Iris pigment epithelial cell (primary cell): ENCODE data around the gene MAP7D2.

ENCODE experiments used
- DNase-seq: peaks from one replicate; pipeline ENCODE4 v3.0.0-alpha.2; 2011; ENCODE audit warnings: low read depth

The MAP7D2 gene

DNA sequence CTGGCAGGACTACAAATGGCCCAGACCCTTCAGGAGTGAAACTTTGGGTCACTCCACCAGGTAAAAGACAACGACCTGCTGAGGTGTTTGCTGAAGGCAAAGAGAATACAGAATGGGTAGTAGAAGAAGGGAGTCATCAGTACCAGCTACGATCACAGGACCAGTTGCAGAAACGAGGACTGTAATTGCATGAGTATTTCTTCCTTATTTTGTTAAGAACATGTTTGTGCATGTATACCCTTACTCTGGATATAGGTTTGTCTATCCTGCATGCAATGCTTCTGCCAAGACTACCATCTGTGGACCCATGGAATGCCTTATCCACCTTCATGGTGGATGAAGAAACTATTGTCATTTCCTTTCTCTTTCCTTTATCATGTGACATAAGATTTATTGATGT is 77.7 kb downstream of the MAP7D2 start:
- no peak for DNase-seq

DNA sequence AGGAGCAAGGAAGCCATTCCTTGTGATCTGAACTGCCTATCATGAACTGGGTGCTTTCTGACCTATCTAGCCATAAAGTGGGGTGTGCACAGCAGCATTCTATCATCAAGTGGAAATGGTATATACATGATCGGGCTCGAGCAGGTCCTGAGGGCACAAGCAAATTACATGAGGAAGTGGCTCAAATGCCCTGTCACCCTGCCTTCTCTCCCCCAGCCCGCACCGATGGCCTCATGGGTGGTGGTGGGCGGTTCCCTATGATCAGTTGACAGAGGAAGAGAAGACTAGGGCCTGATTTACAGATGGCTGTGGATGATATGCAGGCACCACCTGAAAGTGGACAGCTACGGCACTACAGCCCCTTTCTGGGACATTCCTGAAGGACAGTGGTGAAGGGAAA is 79.5 kb downstream of the MAP7D2 start:
- no peak for DNase-seq

DNA sequence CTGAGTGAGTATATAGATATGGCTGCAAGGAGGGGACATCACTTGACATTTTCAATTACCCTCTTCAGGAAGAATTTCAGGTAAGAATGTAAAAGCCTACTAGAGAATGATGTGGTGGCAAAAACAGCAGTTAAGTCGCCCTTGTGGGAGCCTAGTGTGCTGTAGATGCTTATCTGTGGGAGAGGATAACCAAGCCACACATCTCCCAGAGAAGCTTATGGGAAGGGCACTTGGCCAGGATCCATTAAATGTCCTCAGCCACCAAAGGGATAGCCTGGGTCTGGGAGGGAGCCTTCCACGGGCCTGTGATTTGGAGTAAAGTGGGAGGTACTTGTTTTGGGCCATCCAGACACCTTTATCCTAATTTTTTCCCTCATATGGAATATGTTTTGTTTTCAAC is 84.5 kb downstream of the MAP7D2 start:
- no peak for DNase-seq

DNA sequence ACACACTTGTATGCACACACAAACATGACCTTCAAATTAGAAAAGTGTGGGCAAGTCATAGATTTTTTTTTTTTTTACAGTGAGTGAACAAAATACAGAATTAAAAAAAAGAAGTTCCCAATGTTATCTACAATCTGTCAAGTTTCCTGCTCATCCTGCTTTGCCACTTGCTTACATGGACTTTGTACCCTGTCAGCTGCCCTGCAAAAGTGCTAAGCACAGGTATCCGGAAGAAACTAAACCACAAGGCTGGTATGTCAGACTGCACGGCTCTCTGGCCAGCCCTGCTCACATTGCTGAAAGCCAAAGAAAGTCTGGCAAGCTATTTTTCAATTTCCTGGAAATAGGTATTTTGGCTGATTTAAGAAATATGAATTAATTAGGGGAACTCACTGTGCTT is 87.0 kb downstream of the MAP7D2 start:
- DNase-seq: no peak

DNA sequence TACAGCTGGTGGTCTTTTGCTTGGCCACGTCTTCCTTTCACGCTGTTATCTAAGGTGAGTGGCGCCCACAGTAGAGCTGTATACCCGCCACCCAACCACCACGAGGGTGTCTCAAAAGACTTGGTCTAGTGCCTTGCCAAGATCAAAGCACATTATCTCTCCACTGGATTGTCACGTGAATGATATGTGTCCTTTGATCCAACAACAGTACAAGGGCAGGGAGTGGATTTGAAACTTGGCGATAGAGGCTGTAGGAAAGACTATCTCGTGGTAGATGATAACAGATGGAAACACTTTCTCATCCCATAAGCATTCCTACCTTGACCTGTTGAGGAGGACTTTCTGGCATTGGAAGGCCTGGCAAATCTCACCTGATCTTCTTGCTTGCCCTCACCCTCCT is 88.1 kb downstream of the MAP7D2 start:
- no peak for DNase-seq

DNA sequence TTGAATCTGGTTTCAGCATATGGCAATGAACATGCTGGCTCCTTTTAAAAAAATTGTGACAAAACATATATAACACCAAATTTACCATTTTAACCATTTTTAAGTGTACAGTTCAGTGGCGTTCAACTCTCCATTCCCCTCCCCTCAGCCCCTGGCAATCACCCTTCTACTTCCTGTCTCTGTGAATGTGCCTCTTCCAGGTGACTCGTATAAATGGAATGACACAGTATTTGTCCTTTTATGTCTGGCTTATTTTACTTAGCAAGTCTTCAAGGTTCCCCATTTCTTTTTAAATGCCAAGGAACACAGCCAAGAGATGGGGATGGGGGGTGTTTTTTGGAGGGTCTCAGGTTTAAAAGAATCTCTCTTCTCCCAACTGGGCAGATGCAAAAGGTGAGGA is 90.4 kb downstream of the MAP7D2 start:
- DNase-seq: peak; percentile 8

DNA sequence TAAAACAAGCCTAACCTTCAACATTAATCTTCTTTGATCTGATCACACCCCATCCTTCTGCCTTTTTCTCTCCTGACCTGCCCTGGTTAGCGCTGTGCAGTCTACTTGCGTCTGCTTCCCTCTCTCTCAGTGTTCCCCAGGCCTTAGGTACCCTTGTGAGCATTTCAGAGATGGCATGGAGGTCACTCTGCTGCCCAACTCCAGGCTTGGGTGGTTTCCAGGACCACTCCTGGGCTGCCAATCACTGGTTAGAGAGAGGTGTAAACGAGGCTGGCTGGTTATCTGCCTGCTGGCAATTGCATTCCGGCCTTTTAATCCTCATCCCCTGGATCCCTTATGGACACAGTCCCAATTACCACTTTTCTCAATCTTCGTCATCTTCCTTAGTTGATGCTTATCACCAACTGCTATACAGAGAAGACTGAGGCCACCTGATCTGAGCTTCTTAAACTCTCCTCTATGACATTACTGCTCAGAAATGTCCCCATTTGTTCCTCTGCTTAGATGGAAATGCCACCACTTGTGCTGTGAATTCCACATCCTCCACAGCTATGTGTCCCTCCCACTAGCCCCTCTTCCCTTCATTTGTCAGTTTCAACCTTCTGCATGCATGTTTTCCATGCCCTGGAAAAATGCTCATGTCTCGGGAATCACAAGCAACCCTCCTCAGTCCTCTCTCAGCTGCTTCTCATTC is 96.9 kb downstream of the MAP7D2 start:
- DNase-seq: no peak

DNA sequence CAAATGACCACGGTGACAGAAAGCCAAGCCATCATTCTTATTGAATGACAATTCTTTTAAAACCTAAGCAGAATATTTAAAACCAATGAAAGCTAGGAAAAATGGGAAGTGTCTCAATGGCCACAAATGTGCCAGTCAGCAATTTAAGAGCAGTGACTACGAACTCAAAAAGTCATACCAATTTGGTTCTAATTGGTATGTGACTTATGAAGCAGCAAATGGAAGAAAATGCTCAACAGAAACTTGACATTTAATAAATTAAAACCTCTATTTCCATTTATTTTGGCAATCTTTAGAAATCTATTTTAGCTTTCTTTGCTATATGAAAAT is 100.1 kb downstream of the MAP7D2 start:
- no peak for DNase-seq

DNA sequence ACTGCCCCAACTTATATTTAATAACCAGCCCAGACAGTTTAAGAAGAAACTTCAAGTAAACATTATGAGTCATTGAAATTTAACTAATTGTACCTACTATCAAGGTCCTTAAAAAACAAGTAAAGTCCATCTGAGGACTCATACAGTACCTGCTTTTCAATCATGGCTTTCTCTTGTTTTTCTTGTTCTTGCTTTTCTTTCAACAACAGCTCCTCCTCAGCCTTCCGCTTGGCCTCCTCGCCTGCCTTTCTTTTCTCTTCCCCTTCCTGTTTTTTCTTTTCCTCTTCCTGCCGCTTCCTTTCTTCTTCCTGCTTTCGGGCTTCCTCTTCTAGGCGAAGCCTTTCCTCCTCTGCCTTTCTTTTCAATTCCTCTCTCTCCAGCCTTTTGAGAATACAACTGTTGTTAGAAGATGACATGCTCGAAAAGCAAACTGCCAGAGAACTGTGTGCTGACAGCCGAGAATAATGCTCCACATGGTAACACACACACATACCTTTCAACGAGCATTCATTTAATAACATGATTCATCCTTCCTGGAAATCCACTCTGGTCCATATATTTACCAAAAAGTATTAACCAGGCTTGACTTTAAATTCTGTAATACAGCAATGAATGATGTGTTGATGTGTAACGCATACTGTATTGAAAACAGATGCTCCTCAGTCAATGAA is 100.6 kb downstream of the MAP7D2 start:
- DNase-seq: no peak

DNA sequence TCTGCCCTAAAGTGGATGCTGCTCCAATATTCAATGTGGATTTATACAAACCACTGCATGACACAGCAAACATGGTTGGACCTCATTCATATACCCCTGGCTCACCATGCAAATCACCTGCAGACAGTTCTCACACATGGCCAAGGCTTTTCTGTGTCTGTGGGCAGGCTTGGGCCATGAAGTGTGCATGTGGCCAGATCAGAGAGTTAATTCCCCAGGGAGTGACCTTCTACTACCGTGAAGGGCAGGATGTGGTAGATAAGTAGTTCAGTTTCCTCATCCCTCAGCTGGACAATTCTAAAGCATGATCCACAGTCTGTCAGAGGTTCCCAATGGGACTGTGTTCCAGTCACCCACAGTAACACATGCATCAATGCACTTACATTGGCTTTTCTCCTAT is 101.3 kb downstream of the MAP7D2 start:
- DNase-seq: no peak

DNA sequence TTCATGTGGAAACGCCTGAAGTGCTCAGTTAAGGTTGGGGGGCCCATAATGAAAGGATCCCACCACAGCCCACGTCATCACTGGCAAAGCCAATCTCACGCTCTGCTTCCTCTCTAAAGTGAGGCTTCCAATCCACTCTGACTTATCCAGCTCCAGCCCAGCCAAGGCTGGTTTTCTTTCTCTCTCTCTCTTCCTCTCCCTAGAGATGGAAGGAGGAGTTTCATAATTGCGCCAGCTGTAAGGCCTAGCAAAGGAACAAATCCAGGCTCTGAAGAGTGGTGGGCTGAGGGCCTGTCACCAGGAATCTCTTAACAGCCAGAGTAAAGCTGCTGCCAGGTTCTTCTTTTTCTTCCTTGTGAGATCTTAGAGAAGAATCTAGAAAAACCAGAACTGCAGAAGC is 105.1 kb downstream of the MAP7D2 start:
- DNase-seq: no peak

DNA sequence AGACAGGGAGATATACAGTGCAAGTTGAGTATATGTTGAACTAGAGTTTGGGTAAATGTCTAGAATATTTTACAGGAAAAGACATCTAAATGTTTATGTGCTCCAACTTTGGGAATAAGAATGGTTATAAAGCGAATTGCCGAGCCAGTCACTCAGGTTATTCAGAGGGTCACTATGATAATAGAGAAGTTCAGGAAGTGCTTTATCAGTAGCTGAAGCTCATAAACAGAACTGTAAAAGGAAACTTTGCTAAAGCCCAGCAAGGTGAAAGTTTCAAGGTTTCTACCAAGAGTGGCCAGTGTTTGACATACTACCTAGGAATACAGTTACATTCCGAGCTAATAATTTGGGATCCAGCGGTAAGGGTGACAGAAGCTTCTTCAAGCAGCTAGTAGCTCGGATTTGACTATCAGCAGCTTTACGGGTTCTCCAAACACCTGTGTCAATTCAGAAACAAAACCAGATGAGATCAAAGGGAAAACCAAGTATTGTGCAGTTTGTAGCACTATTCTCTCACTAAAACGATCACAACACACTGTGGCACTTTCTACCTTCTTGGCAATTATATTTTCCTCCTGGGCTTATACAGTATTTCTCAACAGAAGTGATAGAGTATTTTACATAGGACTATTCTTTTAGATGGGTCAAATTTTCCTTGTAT is 108.6 kb downstream of the MAP7D2 start:
- DNase-seq: no peak

DNA sequence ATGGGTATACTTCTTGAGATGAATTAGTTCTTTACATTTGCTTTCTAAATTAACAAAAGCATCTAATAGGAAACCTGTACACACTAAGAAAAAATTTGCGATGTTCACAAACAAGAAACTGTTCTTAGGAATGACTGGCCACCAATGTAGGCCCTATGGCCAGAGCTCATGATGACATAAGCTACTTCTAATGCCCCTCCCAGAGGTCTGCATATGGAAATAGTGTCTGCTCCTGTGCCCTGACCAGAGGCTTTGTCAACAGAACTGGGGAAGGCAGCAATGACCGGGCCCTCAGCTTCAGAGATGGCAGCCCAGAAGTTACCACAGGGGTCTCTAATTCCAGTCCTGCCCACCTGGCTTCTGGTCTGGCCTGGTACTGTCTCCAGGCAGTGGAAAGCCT is 110.8 kb downstream of the MAP7D2 start:
- DNase-seq: no peak

DNA sequence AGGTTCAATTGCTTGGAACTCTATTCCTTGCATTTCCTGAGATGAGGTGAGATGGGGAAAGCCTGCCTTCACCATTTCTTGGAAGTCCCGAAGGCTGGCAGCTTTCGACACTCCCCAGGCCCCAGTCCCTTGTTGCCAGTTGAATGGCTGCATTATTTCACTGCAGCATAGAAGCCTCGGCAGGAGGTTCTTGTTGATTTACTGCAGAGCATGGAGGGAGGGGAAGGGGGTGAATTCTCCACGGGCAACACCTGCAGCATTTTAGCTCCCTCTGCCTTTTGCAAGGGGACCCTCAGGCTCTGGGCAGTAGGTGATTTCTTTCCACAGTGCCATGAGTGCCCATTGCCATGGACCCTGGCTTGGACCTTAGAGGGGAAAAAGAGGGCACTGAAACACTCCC is 115.1 kb downstream of the MAP7D2 start:
- DNase-seq: no peak

DNA sequence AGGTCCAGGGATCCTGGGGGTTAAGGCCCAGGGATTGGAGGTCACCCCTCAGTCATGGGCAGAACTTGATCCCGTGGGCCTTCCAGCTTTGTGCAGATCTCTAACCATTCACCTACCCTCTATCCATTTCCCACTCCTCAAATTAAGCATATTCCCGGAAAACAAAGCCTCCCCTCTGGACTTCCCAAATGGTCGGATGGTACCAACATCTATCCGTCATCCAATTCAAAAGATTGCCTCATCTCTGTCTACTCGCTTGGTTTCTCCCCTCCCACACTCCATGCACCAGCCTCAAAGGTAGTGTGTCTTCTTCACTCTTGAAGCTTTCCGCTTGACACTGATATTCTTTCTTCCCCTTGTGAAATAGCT is 125.4 kb downstream of the MAP7D2 start:
- no peak for DNase-seq

DNA sequence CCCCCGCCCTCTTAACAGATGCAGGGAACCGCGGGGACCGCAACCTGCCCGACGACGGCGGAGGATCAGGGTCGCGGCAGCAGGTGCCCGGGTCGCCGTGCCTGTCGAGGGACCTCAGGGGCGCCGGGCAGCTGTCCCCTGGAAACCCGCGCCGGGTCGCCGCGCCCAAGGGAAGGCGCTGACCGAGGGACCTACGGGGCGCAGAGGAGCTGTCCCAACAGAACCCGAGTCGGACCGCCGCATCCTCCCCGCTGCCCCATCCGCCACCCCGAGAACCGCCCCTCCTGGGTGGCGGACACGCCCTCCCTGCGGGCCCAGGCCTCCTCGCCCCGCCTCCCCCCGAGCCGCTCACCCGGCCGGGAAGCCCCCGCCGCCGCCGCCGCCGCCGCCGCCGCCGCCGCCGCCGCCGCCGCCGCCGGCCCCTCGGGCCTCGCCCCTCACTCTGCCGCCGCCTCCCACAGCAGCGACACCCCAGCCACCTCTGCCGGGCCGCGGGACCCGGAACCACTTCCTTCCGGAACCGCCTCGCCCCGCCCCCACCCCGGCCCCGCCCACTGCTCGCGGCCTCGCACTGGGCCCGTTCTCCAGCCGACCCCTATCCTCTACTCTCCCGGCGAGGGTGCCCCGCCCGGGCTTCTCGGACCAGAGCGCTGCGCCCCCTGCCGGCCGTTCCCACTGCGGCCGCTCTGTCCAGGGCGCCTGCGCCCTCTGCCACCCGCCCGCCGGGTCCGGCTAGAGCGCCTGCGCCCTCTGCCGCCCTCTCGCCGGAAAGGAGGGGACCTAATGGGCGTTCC is 126.0 kb downstream of the MAP7D2 start, which contains the start of gene BCLAF3:
BCLAF3 (minus strand) TSS at position 506 of the 794 bp plus-strand sequence. CDS start 20,797 bp downstream, outside the sequence.
- peak; percentile 76 for DNase-seq

DNA sequence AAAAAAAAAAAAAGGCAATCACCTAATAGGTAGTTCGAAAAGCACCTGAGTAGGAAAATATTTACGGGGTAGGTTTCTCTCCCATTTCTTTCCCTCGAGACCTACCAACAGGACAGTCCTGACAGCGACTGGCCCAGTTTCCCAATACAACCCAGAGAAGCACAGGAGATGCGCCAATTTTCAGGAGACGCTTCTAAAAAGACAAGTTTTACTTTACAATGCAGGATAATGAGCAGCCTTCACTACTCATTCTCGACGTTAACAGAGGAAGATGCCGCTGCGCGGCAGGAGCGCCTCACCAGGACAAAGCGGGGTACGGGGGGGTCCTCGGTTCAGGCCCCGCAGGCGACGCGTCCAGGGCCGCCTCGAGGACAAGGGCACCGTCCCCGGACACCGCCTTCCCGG is 126.6 kb downstream of the MAP7D2 start:
- DNase-seq: peak; percentile 5

DNA sequence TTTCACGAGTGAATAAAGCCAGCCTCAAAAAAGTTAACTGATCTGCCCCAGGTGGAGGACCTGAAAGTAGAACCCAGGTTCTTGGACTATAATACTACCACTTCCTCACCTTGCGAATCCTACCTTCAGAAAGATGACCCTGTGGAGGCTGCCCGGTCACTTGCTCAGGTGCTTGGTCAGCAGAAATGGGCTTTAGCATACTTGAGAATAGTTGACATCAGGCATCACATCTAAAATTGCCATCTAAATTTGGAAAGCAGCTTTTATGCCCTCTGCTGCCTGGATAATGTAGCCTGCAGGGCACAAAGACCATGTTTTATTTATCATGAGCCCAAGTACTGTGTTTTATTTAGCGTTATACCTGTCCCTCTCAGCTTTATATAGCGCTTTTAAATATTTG is 128.9 kb downstream of the MAP7D2 start:
- no peak for DNase-seq

DNA sequence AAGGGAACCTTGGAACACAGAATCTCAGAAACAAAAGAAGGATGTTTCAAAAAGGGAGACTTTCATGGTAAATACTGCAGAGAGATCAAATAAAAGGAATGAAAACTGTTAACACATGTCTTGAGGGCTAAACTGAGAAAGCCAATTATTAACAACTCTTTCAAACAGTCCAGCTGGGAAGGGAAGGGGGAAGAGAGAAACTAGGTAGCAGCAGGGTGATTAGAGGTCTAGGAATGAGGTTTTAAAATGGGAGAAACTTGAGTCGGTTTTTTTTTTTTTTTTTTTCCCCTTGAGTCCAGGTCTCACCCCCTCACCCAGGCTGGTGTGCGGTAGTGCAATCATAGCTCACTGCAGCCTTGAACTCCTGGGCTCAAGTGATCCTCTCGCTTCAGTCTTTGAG is 130.2 kb downstream of the MAP7D2 start:
- DNase-seq: no peak

DNA sequence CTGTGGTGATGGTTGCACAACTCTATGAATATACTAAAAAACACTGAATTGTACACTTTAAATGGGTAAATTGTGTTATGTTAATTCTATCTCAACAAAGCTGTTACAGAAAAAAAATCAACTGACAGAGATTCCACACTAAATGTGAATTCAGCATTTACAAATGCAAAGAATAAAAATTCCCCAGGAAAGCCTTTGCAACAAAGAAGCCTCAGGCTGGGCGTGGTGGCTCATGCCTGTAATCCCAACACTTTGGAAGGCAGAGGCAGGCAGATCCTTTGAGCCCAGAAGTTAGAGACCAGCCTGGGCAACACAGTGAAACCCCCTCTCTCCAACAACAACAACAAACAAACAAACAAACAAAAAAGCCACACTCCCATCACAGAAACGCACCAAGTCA is 134.8 kb downstream of the MAP7D2 start:
- no peak for DNase-seq

DNA sequence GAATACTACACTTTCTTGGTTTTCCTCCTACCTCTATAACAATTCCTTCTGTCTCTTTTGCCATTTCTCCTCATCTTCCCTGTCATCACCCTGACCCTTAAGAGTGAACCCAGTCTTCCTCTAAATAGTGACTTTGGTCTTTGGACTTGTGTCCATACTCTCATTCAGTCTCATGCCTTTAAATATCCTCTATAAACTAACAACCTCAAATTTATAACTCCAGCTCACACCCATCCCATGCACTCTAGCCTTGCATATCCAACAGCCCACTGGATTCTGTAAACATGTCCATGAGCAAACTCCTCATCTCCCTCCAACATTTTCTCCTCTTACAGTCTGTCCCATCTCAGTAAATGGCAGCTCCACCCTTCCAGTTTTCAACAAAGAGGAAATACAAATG is 140.9 kb downstream of the MAP7D2 start:
- DNase-seq: no peak

DNA sequence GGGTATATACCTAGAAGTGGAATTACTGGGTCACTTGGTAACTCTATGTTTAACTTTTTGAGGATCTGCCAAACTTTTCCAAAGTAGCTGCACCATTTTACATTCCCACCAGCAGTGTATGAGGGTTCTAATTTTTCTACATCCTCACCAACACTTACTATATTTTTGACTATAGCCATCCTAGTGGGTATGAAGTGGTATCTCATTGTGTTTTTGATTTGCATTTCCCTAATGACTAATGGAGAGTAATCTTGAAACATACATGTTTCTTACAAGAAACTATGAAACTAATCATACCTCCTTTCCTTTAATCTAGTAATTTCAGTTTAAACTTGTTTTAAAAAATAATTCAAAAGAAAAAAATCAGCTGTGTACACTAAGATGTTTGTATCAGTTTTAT is 143.7 kb downstream of the MAP7D2 start:
- DNase-seq: no peak

DNA sequence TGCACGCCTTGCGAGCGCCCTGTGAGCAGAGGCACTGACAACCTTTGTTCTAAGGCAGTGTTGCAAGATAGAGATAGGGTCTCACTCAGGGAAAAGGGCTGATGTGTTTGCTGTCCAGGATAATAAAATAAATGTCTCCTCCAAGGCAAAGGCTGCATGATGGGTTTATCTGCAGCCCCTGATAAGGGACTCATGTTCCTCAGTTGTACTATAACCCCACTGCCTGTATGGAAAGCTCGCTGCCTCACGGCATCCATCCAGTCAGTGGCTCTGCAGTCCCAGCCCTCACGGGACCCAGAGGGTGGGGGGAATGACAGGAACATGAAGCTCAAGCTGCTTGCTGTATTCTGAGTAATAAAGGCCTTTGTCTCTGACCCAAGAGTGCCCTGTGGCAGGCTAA is 148.4 kb downstream of the MAP7D2 start:
- no peak for DNase-seq
